ENCODE measurements around the gene TTC27.

Gene TTC27

DNA sequence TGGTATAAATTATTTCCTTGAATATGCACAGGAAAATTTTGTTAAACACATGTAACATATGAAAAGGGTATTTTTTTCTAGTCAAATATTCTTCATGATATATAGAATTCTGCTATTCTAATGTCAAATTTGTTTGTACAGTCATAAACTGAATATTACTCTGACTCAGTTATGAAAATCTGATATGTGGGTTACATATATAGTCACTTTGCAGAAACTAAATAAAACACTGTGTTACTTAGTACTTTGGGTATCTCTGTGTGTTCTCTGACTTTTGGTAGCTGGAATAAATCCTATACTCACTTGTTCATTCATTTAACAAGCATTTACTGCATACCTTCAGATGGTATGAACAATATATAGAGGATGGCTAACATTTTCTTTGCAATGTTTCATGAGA is 159.4 kb downstream of the TTC27 start:
- H3K27ac ChIP-seq = no peak overlapping the region
- TF ChIP-seq, protein P1, sequence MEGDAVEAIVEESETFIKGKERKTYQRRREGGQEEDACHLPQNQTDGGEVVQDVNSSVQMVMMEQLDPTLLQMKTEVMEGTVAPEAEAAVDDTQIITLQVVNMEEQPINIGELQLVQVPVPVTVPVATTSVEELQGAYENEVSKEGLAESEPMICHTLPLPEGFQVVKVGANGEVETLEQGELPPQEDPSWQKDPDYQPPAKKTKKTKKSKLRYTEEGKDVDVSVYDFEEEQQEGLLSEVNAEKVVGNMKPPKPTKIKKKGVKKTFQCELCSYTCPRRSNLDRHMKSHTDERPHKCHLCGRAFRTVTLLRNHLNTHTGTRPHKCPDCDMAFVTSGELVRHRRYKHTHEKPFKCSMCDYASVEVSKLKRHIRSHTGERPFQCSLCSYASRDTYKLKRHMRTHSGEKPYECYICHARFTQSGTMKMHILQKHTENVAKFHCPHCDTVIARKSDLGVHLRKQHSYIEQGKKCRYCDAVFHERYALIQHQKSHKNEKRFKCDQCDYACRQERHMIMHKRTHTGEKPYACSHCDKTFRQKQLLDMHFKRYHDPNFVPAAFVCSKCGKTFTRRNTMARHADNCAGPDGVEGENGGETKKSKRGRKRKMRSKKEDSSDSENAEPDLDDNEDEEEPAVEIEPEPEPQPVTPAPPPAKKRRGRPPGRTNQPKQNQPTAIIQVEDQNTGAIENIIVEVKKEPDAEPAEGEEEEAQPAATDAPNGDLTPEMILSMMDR (IDR thresholded peaks at IDR 0.05) = no peak
- no peak for TF ChIP-seq ZFX (IDR thresholded peaks at IDR 0.05; ENCODE audit: borderline replicate concordance)

DNA sequence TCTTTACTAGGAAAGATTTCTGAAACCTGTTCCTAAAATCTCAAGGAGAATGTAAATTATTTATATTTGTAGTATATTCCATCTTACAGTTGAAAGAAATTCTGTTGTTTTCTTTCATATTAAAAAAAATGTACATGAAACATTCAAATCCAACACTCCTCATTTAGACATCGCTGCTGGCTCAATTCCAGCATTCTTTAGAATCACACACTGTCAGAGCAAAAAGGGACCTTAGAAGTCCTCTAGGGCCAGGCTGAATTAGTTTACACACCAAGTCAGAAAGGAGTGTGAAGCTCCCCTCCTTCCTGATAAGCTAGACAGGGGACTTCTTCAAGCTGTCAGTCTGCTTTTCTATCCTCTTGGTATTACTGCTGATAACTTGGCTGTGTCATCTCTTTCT is 160.3 kb downstream of the TTC27 start:
- no peak overlapping the region for H3K27ac ChIP-seq
- TF ChIP-seq ZFX (IDR thresholded peaks at IDR 0.05; ENCODE audit: borderline replicate concordance) = no peak
- TF ChIP-seq, protein P1 (IDR thresholded peaks at IDR 0.05) = no peak

DNA sequence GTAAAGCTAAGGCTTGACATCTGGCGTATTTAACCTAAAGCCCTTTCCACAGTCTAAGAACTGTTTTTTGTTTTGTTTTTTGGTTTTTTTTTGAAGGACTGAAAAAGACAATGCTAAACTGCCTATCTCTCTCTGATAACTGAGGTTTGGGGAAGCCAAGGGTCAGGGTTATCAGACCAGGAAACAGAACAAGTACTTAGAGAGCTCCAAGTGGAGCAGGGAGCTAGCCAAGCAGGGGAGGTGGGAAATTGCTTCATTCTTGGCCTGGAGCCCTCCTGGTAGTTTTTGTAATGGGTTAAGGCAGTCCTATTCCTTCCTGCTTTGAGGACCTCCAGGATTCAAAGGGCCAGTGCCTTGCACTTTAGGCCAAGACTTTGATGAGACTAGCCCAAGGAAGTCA is 164.6 kb downstream of the TTC27 start:
- TF ChIP-seq, protein P1 (IDR thresholded peaks at IDR 0.05) = no peak
- TF ChIP-seq ZFX (IDR thresholded peaks at IDR 0.05; ENCODE audit: borderline replicate concordance) = no peak

DNA sequence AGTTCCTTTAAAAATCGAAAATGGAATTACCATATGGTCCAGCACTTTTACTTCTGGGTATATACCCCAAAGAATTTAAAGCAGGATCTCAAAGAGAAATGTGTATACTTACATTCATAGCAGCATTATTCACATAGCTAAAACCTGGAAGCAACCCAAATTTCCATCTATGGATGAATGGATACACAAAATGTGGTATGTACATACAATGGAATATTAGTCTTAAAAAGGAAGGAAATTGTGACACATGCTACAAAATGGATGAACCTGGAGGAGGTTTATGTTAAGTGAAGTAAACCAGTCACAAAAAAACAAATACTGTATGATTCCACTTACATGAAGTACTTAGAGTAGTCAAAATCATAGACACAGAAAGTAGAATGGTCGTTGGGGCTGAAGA is 171.0 kb downstream of the TTC27 start:
- H3K27ac ChIP-seq = no peak overlapping the region
- no peak for TF ChIP-seq ZFX (IDR thresholded peaks at IDR 0.05; ENCODE audit: borderline replicate concordance)
- TF ChIP-seq, protein P1 (IDR thresholded peaks at IDR 0.05) = no peak

More for the DNA sequence above, 164.6 kb downstream of the TTC27 start:
- H3K27ac ChIP-seq = no peak overlapping the region

DNA sequence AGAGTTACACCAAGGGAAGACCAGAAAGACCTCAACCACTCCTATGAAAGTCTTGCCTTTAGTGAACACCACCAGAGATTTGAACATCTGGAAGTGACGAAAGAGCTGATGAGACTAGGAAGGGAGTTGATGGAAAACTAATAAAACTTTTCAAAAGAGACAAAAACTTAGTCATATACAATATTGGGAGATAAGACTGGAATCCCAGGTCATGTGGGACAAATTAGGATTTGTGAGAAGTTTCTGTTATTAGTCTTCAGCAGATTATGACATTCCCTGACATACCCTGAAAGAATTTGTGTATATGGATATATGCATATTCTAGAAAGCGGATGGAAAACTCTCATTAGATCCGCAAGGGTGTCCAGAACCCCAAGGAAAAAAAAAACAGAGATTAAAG is 173.9 kb downstream of the TTC27 start:
- no peak overlapping the region for H3K27ac ChIP-seq
- TF ChIP-seq, protein P1 (IDR thresholded peaks at IDR 0.05) = no peak
- TF ChIP-seq ZFX (IDR thresholded peaks at IDR 0.05; ENCODE audit: borderline replicate concordance) = no peak

DNA sequence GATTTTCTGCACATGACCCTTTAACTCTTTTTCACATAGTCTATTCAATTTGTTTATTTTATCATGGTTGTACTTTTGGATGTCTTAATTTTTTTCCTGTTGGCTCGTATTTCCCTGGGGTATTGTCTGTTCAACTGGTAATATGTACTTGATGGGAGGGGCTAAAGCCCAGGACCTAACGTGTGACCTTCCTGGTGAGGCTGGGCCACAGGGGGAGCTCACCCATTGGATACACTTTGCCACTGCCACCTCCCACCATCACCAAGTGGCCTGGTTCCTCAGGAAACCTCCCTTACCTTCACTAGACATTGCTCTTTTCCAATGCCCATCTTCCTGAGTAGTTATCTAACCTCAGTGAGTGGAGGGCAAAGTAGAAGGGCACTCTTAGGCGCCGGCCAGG is 175.0 kb downstream of the TTC27 start:
- no peak overlapping the region for H3K27ac ChIP-seq
- TF ChIP-seq ZFX (IDR thresholded peaks at IDR 0.05; ENCODE audit: borderline replicate concordance) = no peak
- TF ChIP-seq, protein P1 (IDR thresholded peaks at IDR 0.05) = no peak

DNA sequence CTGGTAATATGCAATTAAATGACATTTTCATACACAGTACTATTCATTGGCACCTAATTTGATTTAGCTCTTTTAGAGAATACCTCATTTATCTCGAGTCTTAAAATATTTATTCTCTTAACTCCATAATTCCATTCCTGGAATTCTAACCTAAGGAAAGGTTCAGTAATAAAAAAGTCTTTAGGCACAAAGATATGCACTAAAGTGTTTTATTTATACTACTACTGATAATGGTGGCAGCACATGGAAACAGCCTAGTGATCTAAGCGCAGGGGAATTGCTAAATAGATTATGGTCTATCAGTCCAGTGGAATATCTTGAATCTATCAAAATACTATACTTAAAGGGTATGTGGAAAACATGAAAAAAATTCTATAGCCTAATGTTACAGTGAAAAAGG is 176.4 kb downstream of the TTC27 start:
- no peak overlapping the region for H3K27ac ChIP-seq
- TF ChIP-seq, protein P1 (IDR thresholded peaks at IDR 0.05) = no peak
- no peak for TF ChIP-seq ZFX (IDR thresholded peaks at IDR 0.05; ENCODE audit: borderline replicate concordance)

Data from 22Rv1 (cell line).